HepG2 (cell line): ENCODE data around the gene MXRA7. TPM values are rescaled to one million over a fixed set of nuclear protein-coding genes. Genes with fewer than 3 reads are reported as not detected.

Experiments used
- ARID2 ChIP-seq: sonication (generic); formaldehyde crosslinking; IDR thresholded peaks from 2 replicates; pipeline ENCODE4 v1.8.1; 2022; ENCODE audit warnings: mild to moderate bottlenecking, missing genetic modification reagents, borderline replicate concordance
- FOXA1 ChIP-seq, 2 experiments: fragments of 450-650 bp in 1 of 2; sonication (generic) in 1 of 2; formaldehyde crosslinking in 1 of 2; IDR thresholded peaks; 2 replicates each; pipeline versions ENCODE4 v1.4.0 to v1.6.1; 2016 to 2020; ENCODE audit warnings: missing genetic modification reagents in 1 of 2
- GABPB1 ChIP-seq: IDR thresholded peaks from 2 replicates; pipeline ENCODE4 v1.6.1; 2016; ENCODE audit warnings: mild to moderate bottlenecking, missing genetic modification reagents, moderate library complexity, missing compliant biosample characterization
- GATAD2A ChIP-seq: IDR thresholded peaks from 2 replicates; pipeline ENCODE4 v1.6.1; 2016
- HDAC2 ChIP-seq: sonication (generic); formaldehyde crosslinking; IDR thresholded peaks from 2 replicates; pipeline ENCODE4 v1.4.0; 2020; ENCODE audit warnings: missing genetic modification reagents
- HNF4A ChIP-seq: sonication (generic); formaldehyde crosslinking; IDR thresholded peaks from 2 replicates; pipeline ENCODE4 v1.4.0; 2020; ENCODE audit warnings: missing genetic modification reagents
- SALL1 ChIP-seq: sonication (generic); formaldehyde crosslinking; IDR thresholded peaks from 2 replicates; pipeline ENCODE4 v1.8.0; 2022; ENCODE audit warnings: mild to moderate bottlenecking, missing genetic modification reagents
- ZBTB20 ChIP-seq: sonication (generic); formaldehyde crosslinking; IDR thresholded peaks from 2 replicates; pipeline ENCODE4 v1.8.1; 2023; ENCODE audit warnings: missing genetic modification reagents, low read depth, mild to moderate bottlenecking, borderline replicate concordance
- ZMYM3 ChIP-seq: sonication (generic); formaldehyde crosslinking; IDR thresholded peaks from 2 replicates; pipeline ENCODE4 v1.5.1; 2020; ENCODE audit warnings: mild to moderate bottlenecking, missing genetic modification reagents
- ZNF550 ChIP-seq: sonication (generic); formaldehyde crosslinking; IDR thresholded peaks from 2 replicates; pipeline ENCODE4 v1.4.0; 2020; ENCODE audit warnings: mild to moderate bottlenecking, missing genetic modification reagents, borderline replicate concordance
- polyA plus RNA-seq, 8 experiments: library from polyadenylated mRNA; depleted of rRNA in 3 of 8; stranded (reverse) in 7 of 8; unstranded in 1 of 8; fragments of >200 nt; fragmentation: Illumina TruSeq in 4 of 8; extraction: Trizol in 4 of 8; gene quantifications; 2 replicates each; pipeline versions ENCODE4 v1.2.1 to v1.2.3, GENCODE V29; 2011 to 2016; ENCODE audit warnings: low read depth in 4 of 8, missing spikeins in 1 of 8, mixed read lengths in 1 of 8; ENCODE audit not compliant: insufficient read depth in 1 of 8
- total RNA-seq, 5 experiments: library from RNA; depleted of rRNA; stranded (reverse); fragments of >200 nt; fragmentation: Illumina TruSeq; extraction: Trizol; gene quantifications; 2 replicates each; pipeline ENCODE4 v1.2.3, GENCODE V29; 2016; ENCODE audit warnings: low read depth in 1 of 5
- TF ChIP-seq, protein P1 (sequence below): sonication (generic); formaldehyde crosslinking; IDR thresholded peaks from 2 replicates; pipeline ENCODE4 v1.5.0; 2020; ENCODE audit warnings: mild to moderate bottlenecking, missing genetic modification reagents
- TF ChIP-seq, protein P2 (sequence below): IDR thresholded peaks from 2 replicates; pipeline ENCODE4 v1.4.0; 2020; ENCODE audit warnings: mild to moderate bottlenecking, missing genetic modification reagents
- TF ChIP-seq, protein P3 (sequence below): sonication (generic); formaldehyde crosslinking; IDR thresholded peaks from 2 replicates; pipeline ENCODE4 v1.5.1; 2020; ENCODE audit warnings: mild to moderate bottlenecking, missing genetic modification reagents
- TF ChIP-seq, protein P4 (sequence below): IDR thresholded peaks from 2 replicates; pipeline ENCODE4 v1.6.1; 2016

Gene MXRA7
- total and polyA plus RNA-seq, 2 of the 13 experiments (the other 11 are each of a cell fraction or from before 2014, with no cell fraction given): 44.8 to 112 TPM

DNA sequence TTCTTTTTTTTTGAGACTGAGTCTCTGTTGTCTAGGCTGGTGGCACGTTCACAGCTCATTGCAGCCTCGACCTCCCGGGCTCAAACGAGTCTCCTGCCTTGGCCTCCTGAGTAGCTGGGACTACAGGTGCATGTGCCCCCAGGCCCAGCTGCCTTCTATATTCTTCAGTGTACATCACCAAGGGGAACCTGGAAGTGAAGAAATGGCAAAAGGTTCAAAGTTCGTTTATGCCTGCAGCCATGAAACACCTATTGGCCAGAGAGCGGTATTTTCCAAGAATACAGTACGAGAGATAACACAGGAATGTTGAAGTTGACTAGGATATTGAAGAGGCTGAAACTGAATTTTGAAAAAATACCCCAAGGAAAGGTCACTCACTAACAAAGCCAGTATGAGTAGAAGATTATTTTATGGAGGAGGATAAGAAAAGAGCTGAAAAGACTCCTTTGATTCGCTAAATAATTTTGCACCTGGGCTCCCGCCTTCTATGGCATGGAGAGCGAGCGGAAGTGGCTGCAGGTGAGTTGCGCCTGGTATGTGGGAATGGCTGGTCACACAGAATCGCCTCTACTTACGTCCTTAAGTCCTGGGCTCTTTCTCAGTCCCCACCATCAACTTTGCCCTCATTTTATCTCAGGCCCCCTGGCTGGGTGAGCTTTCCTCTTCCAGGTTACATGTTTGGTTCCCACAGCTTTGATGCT, 77.0 kb downstream of the MXRA7 start (continued):
- TF ChIP-seq SALL1 (CRISPR knock-in tag): peak; percentile 27; the same call in 1 of the 2 replicates
- TF ChIP-seq, protein P1, sequence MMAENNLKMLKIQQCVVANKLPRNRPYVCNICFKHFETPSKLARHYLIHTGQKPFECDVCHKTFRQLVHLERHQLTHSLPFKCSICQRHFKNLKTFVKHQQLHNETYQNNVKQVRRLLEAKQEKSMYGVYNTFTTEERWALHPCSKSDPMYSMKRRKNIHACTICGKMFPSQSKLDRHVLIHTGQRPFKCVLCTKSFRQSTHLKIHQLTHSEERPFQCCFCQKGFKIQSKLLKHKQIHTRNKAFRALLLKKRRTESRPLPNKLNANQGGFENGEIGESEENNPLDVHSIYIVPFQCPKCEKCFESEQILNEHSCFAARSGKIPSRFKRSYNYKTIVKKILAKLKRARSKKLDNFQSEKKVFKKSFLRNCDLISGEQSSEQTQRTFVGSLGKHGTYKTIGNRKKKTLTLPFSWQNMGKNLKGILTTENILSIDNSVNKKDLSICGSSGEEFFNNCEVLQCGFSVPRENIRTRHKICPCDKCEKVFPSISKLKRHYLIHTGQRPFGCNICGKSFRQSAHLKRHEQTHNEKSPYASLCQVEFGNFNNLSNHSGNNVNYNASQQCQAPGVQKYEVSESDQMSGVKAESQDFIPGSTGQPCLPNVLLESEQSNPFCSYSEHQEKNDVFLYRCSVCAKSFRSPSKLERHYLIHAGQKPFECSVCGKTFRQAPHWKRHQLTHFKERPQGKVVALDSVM (CRISPR knock-in tag): peak; percentile 84
- peak; percentile 10; the same call in 1 of the 2 replicates for TF ChIP-seq ZMYM3
- TF ChIP-seq ZNF550: no peak
- TF ChIP-seq, protein P2, sequence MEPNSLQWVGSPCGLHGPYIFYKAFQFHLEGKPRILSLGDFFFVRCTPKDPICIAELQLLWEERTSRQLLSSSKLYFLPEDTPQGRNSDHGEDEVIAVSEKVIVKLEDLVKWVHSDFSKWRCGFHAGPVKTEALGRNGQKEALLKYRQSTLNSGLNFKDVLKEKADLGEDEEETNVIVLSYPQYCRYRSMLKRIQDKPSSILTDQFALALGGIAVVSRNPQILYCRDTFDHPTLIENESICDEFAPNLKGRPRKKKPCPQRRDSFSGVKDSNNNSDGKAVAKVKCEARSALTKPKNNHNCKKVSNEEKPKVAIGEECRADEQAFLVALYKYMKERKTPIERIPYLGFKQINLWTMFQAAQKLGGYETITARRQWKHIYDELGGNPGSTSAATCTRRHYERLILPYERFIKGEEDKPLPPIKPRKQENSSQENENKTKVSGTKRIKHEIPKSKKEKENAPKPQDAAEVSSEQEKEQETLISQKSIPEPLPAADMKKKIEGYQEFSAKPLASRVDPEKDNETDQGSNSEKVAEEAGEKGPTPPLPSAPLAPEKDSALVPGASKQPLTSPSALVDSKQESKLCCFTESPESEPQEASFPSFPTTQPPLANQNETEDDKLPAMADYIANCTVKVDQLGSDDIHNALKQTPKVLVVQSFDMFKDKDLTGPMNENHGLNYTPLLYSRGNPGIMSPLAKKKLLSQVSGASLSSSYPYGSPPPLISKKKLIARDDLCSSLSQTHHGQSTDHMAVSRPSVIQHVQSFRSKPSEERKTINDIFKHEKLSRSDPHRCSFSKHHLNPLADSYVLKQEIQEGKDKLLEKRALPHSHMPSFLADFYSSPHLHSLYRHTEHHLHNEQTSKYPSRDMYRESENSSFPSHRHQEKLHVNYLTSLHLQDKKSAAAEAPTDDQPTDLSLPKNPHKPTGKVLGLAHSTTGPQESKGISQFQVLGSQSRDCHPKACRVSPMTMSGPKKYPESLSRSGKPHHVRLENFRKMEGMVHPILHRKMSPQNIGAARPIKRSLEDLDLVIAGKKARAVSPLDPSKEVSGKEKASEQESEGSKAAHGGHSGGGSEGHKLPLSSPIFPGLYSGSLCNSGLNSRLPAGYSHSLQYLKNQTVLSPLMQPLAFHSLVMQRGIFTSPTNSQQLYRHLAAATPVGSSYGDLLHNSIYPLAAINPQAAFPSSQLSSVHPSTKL: peak; percentile 61; the same call in 1 of the 2 replicates
- no peak for TF ChIP-seq ARID2 (CRISPR knock-in tag)
- peak; percentile 65 for TF ChIP-seq GATAD2A
- TF ChIP-seq, protein P3, sequence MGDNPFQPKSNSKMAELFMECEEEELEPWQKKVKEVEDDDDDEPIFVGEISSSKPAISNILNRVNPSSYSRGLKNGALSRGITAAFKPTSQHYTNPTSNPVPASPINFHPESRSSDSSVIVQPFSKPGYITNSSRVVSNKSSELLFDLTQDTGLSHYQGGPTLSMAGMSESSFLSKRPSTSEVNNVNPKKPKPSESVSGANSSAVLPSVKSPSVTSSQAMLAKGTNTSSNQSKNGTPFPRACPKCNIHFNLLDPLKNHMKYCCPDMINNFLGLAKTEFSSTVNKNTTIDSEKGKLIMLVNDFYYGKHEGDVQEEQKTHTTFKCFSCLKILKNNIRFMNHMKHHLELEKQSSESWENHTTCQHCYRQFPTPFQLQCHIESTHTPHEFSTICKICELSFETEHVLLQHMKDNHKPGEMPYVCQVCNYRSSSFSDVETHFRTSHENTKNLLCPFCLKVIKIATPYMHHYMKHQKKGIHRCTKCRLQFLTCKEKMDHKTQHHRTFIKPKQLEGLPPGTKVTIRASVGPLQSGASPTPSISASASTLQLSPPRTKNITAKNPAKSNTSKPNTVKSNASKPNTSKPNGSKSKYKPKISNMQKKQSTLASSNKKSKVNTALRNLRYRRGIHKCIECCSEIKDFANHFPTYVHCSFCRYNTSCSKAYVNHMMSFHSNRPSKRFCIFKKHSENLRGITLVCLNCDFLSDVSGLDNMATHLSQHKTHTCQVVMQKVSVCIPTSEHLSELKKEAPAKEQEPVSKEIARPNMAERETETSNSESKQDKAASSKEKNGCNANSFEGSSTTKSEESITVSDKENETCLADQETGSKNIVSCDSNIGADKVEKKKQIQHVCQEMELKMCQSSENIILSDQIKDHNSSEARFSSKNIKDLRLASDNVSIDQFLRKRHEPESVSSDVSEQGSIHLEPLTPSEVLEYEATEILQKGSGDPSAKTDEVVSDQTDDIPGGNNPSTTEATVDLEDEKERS (CRISPR knock-in tag): no peak
- TF ChIP-seq HDAC2 (CRISPR knock-in tag): peak; percentile 27; the same call in 1 of the 2 replicates
- TF ChIP-seq, protein P4, sequence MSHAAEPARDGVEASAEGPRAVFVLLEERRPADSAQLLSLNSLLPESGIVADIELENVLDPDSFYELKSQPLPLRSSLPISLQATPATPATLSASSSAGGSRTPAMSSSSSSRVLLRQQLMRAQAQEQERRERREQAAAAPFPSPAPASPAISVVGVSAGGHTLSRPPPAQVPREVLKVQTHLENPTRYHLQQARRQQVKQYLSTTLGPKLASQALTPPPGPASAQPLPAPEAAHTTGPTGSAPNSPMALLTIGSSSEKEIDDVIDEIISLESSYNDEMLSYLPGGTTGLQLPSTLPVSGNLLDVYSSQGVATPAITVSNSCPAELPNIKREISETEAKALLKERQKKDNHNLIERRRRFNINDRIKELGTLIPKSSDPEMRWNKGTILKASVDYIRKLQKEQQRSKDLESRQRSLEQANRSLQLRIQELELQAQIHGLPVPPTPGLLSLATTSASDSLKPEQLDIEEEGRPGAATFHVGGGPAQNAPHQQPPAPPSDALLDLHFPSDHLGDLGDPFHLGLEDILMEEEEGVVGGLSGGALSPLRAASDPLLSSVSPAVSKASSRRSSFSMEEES (CRISPR knock-in tag): 0 out of 2 replicates have a peak, but pooled peaks have one; percentile 19
- peak; percentile 89 for TF ChIP-seq HNF4A (CRISPR knock-in tag)
- TF ChIP-seq FOXA1 (IDR thresholded peaks at IDR 0.05): no peak
- TF ChIP-seq FOXA1 (CRISPR knock-in tag; IDR thresholded peaks at IDR 0.05): 0 out of 2 replicates have a peak, but pooled peaks have one; percentile 21
- 0 out of 2 replicates have a peak, but pooled peaks have one; percentile 11 for TF ChIP-seq ZBTB20
- TF ChIP-seq GABPB1 (CRISPR knock-in tag): 0 out of 2 replicates have a peak, but pooled peaks have one; percentile 12
